GM04503 (cell line): ENCODE measurements around the gene KCTD21.
A peak's percentile ranks its signal among the peaks of the same experiment; 100 is the strongest.
"Not testable (repeated sequence)": the region's sequence is repeated elsewhere in the genome, so short reads cannot be mapped to it uniquely, and the experiment has no call there.

Experiments used
- DNase-seq: peaks from one replicate; pipeline ENCODE4 v3.0.0-alpha.2; 2012; ENCODE audit warnings: low read depth

Gene KCTD21, protein sequence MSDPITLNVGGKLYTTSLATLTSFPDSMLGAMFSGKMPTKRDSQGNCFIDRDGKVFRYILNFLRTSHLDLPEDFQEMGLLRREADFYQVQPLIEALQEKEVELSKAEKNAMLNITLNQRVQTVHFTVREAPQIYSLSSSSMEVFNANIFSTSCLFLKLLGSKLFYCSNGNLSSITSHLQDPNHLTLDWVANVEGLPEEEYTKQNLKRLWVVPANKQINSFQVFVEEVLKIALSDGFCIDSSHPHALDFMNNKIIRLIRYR

DNA sequence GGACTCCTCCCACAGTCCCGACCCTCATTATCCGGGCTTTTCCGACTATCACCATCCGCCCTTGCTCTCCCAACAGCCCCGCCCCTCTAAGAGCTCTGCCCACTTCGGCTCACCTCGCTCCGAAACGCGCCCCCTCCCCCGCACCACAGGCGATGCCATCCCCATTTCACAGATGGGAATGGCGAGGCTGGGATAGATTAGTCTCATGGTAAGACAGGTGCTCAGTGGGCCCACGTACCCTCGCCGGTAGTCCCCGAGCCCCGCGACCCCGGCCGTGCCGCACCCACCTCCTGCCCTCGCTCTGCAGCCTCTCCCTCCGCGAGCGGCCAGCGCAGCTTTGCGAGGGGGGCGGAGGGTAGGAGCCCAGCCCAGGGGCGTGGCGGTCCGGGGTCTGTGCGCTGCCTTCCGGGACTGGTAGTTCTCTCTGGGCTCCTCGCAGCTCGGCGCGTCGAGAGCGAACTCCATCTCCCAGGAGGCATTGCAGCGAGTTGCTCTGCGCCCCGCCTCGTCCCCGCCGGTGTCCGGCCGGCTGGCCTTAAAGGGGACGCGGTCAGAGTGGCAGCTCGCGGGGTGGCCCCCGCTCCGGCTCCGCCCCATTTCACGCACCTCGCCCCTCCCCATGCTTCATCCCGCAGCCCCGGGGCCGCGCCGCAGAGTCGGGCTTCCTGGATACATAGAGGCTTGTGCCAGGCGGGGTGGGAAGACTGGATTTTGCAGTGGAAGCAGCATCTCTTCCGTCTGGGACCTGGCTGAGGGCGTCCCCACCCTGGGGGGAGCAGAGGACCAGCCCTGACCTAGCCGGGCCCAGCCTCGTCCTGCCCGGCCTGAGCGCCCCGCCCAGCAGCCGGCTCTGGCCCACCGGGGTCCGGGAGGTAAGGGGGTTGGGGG lies at the start of gene KCTD21, which contains the start of gene USP35:
KCTD21 (minus strand) TSS at position 341 of the 888 bp plus-strand sequence. CDS start 14,072 bp downstream, outside the sequence.
USP35 (plus strand) TSS at position 634 of the 888 bp plus-strand sequence. CDS start 7,327 bp downstream, outside the sequence.
- DNase-seq: peak; percentile 87

DNA sequence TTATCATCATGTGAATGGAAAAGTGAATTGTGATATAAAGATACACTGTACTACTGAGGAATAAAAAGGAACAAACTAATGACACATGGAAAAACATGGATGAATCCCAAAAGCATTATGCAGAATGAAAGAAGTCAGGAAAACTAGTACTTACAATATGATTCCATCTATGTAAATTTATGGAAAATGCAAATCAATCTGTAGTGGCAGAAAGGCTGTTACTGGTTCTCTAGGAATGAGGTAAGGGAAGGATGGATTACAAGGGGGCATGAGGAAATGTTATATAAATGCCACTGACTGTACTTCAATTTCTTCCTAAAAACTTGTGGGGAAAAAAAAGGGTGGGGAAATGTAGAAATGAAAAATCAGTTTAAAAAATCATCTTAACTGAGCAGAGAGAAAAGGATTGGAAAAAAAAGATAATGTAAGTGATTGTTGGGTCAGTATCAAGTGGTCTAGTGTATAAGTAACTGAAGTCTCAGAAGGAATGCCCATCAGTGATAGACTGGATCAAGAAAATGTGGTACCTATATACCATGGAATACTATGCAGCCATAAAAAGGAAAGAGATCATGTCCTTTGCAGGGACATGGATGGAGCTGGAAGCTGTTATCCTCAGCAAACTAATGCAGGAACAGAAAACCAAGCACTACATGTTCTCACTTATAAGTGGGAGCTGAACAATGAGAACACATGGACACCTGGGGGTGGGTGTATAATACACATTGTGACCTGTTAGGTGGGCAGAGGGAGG lies 49.0 kb upstream of the KCTD21 start:
- no peak for DNase-seq

DNA sequence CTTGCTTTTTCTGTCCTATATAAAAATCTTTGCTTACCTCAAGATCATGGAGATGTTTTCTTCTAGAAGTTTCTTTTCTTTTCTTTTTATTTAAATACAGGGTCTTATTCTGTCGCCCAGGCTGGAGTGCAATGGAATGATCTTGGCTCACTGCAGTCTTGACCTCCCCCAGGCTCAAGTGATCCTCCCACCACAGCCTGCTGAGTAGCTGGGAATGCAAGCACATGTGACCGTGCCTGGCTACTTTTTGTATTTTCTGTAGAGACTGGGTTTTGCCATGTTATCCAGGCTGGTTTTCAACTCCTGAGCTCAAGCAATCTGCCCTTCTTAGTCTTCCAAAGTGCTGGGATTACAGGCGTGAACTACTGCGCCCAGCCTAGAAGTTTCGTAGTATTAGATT lies 45.6 kb upstream of the KCTD21 start:
- no peak for DNase-seq

DNA sequence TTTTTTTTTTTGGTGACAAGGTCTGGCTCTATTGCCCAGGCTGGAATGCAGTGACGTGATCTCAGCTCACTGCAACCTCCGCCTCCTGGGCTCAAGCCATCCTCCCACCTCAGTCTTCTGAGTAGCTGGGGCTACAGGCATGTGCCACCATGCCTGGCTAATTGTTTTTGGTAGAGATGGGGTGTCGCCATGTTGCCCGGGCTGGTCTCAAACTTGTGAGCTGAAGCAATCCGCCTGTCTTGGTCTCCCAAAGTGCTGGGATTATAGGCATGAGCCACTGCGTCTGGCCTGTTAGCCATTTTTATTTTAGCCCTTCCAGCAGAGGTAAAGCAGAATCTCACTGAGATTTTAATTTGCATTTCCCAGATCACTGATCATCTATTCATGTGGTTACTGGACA lies 44.6 kb upstream of the KCTD21 start:
- DNase-seq: not testable (repeated sequence)

DNA sequence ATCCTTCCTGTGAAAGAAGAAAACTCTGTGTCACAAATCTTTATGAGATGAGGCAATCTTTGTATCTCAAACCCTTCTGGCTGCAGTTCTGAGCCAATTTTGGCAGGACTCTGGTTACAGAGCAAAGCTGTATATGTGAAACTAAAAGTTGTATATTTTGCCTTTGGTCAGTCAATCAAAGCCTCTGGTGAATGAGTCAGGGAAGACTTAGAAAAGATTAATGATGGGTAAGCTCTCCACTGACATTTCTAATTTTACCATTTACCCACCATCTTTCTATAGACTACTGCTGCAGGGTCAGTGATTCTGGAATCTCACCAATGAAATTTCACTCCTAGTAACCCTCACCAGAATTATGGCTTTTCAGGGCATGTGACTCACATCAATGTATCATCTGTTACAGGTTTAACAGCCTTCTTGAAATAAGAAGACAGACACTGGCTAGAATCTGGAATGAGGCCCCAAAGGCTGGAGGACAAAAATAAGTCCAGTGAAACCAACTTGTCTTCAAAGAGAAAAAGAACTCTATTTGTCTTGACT lies 43.6 kb upstream of the KCTD21 start:
- peak; percentile 40 for DNase-seq

DNA sequence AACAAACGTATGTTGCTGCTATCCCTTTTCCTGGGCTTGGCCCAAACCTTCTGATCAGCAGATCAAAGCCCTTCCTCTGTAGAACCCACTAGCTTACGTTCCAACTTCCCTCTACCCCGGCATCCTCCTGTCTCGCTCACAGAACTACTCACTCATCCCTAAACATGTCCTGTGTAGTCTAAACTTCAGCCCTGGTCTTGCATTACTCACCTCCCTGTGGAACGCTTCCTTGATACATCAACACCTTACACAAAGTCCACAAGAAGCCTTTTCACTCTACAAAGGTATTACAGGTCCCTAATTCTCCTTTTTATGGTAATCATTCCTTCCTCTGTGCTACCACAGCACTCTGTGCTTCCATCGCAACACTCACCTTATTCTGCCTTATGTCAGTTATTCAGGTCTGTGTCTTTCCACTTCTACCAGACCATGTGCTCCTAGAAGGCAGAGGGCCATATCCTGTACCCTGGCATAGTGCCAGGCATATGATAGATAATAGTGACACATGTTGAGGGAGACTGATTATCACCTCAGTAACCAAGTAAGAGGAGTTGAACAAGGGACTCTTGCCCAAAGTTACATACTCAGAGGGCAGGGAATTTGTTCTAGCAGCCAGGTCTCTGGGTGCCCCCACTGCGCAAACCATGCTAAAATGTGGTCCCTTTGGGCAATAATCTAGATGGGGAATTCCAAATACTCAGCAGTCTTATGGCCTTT lies 41.9 kb upstream of the KCTD21 start:
- DNase-seq: no peak

DNA sequence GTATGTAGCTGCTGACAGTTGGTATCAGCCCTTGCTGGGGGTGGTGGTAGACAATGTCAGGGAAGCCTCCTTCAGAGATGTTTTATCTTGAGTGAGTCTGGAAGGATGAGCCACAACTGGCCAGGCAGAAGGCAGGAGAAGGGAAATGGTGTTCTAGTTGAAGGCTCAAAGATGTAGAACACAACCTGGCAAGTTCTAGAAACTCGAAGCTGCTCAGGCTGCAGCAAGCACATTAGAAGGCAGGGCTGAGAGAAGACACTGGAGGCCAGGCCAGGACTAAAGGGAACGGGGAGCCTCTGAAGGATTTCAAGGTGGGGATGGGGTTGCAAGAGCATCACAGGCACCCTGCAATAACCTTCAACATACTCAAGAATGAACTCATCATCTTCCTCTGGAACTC lies 40.7 kb upstream of the KCTD21 start:
- DNase-seq: no peak

DNA sequence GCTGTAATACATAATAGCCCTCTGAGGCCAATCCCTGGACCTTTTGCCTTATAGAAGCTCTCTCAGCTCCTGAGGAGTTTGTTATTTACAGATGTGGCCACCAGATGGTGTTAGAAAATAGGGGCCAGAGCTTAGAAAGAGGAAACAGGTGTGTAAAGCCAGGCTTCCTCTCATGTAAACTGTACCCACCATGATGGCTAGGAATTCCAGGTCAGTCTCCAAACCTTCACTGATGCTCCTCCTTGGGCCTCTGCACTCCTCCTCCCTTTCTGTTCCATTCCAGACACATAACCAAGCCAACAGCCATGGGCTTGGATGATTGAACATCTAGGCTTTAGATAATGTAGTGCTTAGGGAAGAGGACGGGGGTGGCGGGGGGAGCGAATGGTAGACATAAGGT lies 40.0 kb upstream of the KCTD21 start:
- no peak for DNase-seq

DNA sequence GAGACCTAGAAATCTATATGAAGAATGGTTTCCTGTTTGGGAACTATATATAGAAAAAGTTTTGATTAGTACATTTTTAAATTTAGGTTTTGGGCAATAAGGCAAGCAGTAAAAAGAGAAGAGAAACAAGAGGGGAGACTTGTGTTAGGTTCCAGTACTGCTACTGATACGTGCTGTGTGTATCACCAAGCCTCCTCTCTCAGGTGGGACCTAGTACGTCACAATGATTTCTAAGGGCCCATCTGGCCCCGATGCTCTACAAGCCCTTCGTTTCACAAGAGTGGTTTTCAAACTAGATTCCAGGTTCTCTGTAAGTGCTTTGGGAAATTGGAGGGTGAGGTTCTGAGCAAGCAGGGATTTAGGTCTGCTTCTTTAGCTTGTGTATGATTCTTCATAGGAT lies 39.5 kb upstream of the KCTD21 start:
- DNase-seq: no peak

DNA sequence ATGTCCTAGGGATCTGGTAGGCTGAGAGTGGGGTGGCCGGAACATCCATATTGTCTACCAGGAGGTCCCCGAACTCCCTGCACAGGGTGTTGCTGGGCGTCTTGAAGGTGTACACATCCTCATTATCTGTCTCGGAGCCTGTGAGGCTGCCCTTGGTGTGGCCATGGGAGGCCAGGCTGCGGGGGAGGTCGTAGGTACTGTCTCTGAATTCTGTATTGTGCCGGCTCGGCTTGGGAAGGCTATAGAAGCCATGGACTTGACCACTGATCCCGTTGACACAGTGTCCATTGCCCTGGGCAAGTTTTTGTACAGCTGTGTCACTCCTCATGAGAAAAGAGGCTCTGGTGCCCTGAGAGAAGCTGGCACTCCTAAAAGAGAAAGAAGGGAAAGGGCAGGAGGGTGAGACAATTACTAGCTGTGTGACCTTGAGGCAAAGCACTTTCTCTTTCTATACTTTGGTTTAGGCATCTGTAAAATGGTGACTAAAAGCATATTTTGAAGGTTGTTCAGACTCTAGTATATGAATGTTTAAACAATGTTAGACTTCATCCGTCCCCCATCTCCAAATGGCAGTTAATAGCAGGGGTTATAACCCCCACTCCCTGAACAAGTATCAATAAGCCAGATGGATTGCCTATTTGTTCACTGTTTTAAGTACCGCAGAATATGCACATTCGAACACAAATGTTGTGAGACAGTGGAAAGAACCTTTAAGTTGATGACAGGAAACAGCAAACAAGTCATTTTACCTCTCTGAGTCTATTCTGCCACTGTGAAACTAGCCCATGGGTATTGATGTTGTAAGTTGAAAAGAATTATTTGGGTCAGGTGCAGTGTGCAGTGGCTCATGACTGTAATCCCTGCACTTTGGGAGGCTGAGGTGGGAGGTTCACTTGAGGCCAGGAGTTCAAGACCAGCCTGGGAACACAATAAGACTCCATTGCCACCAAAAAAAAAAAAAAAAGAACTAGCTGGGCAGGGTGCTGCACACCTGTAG lies 38.6 kb upstream of the KCTD21 start:
- no peak for DNase-seq

DNA sequence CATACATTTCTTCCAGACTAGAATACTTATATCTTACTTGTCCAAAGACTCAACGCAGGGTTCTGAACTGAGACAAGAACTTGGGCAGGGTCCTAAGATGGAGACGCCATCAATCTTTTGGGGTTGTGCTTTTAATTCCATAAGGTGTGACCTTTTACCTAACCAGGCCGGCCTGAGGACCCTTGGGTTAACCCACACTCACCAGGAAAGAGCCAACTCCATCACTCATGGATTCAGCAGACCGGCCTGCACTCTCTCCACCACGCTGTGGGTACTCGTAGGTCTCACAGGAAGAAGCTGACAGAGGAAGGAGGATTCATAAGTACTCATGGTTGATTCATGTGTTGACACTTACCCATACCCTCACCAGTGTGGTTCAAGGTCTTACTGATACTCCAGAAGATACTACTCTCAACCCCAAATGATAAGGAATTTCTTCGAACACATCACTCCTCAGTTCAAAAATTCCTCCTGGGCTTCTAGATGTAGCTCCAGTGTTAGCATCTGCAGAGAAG lies 36.5 kb upstream of the KCTD21 start:
- DNase-seq: no peak

DNA sequence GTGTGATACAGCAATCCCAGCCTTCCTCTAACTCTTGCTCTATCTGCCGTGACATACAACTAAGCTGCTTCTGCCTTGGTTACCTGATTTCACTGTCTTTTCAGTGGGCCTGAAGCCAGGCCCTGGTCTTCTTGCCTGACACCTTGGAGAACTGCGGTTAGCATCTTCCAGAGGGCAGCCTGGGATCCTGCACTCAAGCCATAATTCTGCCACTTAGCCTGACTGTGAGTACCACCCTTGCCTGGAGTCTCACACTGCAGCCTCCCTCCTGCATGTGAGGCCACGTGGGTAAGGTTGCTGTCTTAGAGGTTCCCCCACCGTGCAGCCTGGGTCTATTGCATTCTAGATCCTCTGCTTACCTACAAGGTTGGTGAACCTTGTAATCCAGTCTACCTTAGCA lies 36.1 kb upstream of the KCTD21 start:
- no peak for DNase-seq

DNA sequence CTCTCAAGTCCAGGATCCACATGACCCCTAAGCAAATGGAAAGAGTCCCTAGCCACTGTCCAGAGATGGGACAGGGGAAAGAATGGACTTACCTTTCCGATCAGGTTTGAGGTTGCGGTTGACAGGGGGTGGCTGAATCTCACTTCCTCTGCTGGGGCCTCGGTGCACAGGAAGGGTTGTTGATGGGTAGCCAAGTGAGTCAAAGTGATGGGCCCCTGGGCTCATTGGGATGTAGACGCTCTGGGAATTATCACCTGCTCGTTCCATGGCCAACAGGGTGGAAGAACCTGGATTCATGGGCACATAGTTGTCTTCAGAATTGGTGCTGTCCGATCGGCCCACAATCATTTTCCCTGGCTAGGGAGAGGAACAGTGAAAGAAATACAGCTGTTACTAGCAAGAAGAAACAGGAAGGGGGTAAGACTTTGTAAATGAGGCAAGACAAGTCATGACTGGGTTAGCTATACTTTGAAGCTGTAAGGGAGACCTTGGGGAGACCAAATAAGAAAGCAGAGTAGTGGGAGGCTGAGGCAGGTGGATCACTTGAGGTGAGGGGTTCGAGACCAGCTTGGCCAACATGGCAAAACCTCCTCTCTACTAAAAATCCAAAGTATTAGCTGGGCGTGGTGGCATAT lies 35.0 kb upstream of the KCTD21 start:
- no peak for DNase-seq

DNA sequence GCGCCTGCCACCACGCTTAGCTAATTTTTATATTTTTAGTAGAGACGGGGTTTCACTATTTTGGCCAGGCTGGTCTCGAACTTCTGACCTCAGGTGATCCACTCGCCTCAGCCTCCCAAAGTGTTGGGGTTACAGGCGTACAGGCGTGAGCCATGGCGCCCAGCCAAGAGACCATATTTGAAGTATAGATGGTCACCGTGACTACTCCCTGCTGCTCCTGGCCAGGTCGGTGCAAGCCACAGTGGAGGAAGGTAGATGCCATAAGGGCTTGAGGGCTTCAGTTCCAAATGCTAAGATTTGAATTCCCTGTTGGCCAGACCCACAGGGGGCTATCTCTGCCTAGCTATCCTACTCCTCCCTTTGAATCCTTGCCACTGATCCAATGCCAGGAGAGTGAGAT lies 34.3 kb upstream of the KCTD21 start:
- DNase-seq: not testable (repeated sequence)

DNA sequence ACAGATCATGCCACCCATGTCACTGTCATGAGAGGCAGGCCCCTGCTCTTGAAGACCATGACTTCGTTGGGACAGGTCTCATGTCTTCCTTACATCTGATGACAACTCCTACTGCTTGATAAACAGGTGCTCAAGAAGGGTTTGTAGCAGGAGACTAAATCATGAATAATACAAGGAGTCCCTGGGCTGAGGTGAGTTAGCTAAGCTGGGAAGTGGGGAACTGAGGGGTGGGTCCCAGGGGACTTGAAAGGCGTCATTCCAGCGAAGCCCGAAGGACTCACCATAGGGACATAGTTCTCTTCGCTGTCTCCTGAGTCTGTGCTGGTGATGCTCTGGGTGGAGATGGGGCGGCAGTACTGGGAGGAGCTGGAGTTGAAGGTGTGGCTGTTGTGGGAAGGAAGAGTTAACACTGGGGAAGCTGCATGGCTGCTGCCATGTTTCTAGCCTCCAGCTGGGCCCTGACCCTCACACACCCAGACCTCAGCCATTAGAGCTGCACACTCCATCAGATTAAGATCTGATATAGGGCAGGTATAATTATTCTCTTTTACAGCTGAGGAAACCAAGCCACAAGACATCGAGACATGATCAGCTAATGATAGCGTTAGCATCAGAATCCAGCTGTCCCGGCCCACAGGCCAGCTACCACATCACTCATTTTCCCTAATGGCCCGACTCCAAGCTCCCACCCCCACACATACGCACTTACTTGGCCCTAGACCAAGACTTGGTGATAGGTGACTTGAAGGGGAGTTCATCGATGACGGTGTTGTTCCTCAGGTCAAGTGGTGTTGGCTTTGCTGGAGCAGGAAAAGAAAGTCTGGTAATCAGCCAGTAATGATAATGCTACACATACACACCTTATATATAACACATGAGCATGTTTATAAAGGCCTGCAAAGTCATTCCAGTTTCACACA lies 33.2 kb upstream of the KCTD21 start:
- DNase-seq: no peak

DNA sequence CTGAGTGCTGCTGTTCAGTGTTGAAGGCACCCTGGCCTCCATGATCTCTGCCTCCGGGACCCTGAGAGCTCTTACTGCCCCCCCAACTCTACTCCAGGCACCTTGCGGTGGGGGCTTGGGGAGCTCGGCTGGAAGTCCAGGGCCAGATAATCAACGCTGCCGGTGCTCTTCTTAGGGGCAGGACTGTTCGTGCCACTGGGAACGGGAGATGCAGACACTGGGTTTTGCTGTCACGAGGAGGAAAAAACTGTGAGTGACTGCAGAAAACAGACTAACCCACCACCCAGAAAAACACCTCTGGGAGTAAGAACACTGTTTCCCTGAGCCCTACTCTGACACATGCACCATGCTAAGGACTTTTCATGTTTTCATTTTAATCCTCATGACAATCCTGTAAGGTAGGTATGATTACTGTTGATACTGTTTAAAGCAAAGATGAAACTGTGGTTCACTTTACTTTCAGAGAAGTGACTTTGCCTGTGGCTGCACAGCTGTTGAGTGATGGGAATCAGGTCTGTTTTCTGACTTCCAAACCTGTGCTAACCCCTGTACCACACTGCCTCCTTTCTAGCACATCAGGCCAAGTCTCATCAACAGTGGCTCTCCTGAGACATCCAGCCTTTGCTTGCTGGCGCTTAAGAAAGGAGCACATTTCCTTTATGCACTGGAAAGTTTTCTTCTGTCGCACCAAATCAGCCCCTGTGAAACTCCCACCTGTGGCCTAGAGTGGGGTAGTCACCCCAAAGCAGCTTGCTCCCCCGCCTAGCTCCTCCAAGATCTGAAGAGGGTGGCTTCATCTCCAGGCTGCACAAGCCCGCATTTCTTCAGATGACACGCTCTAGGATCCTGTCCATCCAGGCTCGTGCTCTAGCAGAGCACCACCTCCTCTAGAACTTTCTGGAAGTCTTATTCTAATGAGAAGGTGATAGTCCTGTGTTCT lies 32.1 kb upstream of the KCTD21 start:
- no peak for DNase-seq

DNA sequence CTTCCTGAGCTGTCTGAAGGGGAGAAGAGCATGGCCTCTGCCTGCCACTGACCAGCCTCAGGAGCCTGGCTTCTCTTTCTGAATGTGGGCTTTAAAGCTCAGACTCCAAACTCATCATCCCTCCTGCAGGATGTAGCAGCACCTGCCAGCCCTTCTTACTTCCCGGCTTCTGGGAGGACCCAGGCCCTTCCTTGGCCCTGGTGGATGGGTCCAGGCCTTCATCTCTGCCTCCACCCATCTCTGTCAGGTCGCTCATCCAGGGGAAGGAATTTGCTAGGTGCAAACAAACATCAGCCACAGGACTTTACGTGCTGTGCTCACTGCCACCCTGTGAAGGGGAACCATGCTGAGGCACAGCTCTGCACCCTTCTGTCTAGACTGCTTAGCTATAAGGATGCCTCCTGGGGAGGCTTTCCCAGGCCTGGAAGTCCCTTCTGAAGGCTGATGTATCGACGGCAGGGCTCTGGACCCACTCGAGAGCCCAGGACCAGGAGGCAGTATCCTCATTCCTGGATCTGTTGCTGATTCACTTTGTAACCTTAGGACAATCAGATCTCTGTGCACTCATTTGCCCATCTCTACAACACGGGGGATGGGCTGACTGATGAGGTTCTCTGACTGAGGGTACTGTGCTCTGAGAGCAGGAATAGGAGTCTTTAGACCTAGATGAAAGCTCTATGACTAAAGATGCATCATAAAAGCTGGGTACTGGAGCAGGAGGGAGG lies 31.2 kb upstream of the KCTD21 start:
- no peak for DNase-seq
